Panc1 (cell line): ENCODE measurements around the gene CCDC192.

Experiments
- CTCF ChIP-seq: fragments of 450-650 bp; IDR thresholded peaks from 2 replicates; pipeline ENCODE4 v1.5.1; 2017; ENCODE audit warnings: mild to moderate bottlenecking
- POLR2AphosphoS5 ChIP-seq: IDR thresholded peaks from 2 replicates; pipeline ENCODE4 v1.6.1; 2012; ENCODE audit warnings: mild to moderate bottlenecking, low read depth, low read length, moderate library complexity
- SIN3A ChIP-seq: IDR thresholded peaks from 2 replicates; pipeline ENCODE4 v1.6.1; 2012; ENCODE audit warnings: low read depth, mild to moderate bottlenecking, low read length, moderate library complexity, borderline replicate concordance; ENCODE audit not compliant: insufficient read depth

GRCh38 chr5:127976525-127976924 lies 273.3 kb downstream of the CCDC192 start:
- TF ChIP-seq CTCF = no peak
- TF ChIP-seq POLR2AphosphoS5 = no peak
- no peak for TF ChIP-seq SIN3A
